ENCODE measurements around the gene C2orf15.

DNA sequence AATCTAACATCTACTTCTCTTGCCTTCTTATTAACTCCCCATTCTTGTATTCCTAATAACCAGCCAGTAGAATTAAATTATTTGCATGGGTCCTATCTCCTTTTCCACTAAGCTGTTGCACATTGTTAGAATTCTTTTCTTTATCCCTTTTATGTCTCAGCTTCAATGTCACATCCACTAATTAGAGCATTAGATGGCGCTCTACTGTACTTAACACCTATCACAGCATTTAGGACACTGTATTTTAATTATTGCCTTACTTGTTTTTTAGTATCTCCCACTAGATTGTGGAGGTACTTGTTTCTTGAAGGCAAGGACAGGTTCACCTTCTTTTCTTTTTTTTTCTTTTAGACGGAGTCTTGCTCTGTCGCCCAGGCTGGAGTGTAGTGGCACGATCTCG lies 17.1 kb downstream of the C2orf15 start:
- TF ChIP-seq POLR2AphosphoS5 (IDR thresholded peaks at IDR 0.05; ENCODE audit: low read depth, low read length) (no peak), TAF1 (IDR thresholded peaks at IDR 0.05; ENCODE audit: low read depth, low read length) (no peak), POLR2A (IDR thresholded peaks at IDR 0.05; ENCODE audit: low read depth, low read length) (no peak), SPI1 (IDR thresholded peaks at IDR 0.05; ENCODE audit: low read depth, low read length) (no peak), PAX5 (IDR thresholded peaks at IDR 0.05; ENCODE audit: insufficient read depth, low read length, severe bottlenecking) (no peak), POU2F2 (IDR thresholded peaks at IDR 0.05; ENCODE audit: low read depth, low read length) (no peak)
